Measurements from ENCODE around the gene NRROS.

DNA sequence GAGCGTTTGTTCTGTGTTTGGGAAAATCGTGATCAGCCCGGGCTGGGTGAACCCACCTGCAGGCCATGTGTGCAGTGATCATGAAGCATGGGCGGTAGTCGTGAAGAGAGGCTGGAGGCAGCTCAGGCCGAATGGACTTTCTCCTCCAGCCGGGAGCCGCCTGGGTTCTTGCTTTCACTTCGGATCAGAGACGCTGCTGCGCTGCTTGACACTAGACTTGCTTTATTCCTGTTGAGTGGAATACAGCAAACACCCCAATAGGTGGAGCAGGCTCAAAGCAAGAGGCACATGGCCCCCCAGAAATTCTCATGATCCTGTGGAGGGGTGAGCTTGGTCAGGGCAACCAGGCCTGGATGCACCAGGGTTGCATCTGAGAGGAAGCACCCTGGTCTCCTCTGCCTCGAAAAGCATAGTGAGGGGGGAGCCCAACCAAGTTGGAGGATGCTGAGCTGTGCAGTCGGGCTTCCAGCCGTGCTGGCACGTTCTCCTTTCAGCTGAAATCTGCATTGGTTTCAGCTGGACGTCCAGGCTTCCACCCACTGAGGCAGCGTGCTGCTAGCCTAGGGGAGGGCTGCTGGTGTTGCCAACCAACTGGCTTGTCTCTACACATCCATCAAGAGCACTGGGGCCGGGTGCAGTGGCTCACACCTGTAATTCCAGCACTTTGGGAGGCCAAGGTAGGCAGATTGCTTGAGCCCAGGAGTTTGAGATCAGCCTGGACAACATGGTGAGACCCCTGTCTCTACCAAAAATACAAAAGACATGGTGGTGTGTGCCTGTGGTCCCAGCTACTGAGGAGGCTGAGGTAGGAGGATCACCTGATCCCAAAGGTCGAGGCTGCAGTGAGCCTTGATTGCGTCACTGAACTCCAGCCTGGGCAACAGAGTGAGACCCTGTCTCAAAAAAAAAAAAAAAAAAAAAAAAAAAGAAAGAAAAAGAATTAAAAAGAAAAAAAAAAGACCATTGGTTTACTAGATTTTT, 2.8 kb upstream of the NRROS start:
- TF ChIP-seq YY1 (IDR thresholded peaks at IDR 0.05; ENCODE audit: low read depth, low read length) = no peak
- TF ChIP-seq, protein P1, sequence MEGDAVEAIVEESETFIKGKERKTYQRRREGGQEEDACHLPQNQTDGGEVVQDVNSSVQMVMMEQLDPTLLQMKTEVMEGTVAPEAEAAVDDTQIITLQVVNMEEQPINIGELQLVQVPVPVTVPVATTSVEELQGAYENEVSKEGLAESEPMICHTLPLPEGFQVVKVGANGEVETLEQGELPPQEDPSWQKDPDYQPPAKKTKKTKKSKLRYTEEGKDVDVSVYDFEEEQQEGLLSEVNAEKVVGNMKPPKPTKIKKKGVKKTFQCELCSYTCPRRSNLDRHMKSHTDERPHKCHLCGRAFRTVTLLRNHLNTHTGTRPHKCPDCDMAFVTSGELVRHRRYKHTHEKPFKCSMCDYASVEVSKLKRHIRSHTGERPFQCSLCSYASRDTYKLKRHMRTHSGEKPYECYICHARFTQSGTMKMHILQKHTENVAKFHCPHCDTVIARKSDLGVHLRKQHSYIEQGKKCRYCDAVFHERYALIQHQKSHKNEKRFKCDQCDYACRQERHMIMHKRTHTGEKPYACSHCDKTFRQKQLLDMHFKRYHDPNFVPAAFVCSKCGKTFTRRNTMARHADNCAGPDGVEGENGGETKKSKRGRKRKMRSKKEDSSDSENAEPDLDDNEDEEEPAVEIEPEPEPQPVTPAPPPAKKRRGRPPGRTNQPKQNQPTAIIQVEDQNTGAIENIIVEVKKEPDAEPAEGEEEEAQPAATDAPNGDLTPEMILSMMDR (IDR thresholded peaks at IDR 0.05 in 2 of 3, conservative IDR thresholded peaks at IDR 0.05 in 1 of 3; ENCODE audit: control insufficient read depth in 2 of 3, extremely low read depth in 1 of 3, insufficient read depth in 1 of 3, low read depth in 3 of 3, low read length in 3 of 3) = no peak
- TF ChIP-seq NFYB (IDR thresholded peaks at IDR 0.05; ENCODE audit: insufficient read depth, low read depth, low read length) = no peak
- no peak for TF ChIP-seq CEBPB (IDR thresholded peaks at IDR 0.05; ENCODE audit: borderline replicate concordance in 1 of 2, low read depth in 2 of 2, low read length in 2 of 2)

Data from GM12878 (cell line).